GM21717 (cell line): Measurements from ENCODE around the gene TCF25.

Experiments
- ATAC-seq: cut with Tn5 transposase; IDR thresholded peaks from one replicate; pipeline ENCODE4 v1.9.1; 2021; ENCODE audit warnings: mild to moderate bottlenecking, moderate library complexity; ENCODE audit not compliant: unreplicated experiment

Gene TCF25

GRCh38 chr16:89844739-89845339 lies 28.6 kb upstream of the TCF25 start:
- ATAC-seq = no peak

GRCh38 chr16:89845417-89845816 lies 28.0 kb upstream of the TCF25 start:
- ATAC-seq = no peak

GRCh38 chr16:89847051-89847939 lies 26.1 kb upstream of the TCF25 start:
- ATAC-seq = no peak

- no peak for ATAC-seq
Observed at GRCh38 chr16:89847940-89848297, 25.5 kb upstream of the TCF25 start.

GRCh38 chr16:89848974-89849373 lies 24.4 kb upstream of the TCF25 start:
- ATAC-seq = no peak

- ATAC-seq = no peak
Observed at GRCh38 chr16:89853306-89853993, 19.9 kb upstream of the TCF25 start.

GRCh38 chr16:89855301-89855945 lies 18.0 kb upstream of the TCF25 start:
- ATAC-seq = no peak

- ATAC-seq = no peak
Observed at GRCh38 chr16:89855986-89856385, 17.4 kb upstream of the TCF25 start.

- no peak for ATAC-seq
Observed at GRCh38 chr16:89858973-89859614, 14.3 kb upstream of the TCF25 start.

GRCh38 chr16:89859615-89860007 lies 13.8 kb upstream of the TCF25 start:
- no peak for ATAC-seq

- no peak for ATAC-seq
Observed at GRCh38 chr16:89860747-89861304, 12.6 kb upstream of the TCF25 start.

GRCh38 chr16:89861648-89862047 lies 11.7 kb upstream of the TCF25 start:
- ATAC-seq = no peak

GRCh38 chr16:89862732-89863131 lies 10.7 kb upstream of the TCF25 start:
- no peak for ATAC-seq

- peak; percentile 63 for ATAC-seq
Observed at GRCh38 chr16:89863741-89864526, 9.5 kb upstream of the TCF25 start.

- no peak for ATAC-seq
Observed at GRCh38 chr16:89864527-89864820, 8.9 kb upstream of the TCF25 start.

- no peak for ATAC-seq
Observed at GRCh38 chr16:89867918-89868317, 5.5 kb upstream of the TCF25 start.

- ATAC-seq = no peak
Observed at GRCh38 chr16:89869911-89870310, 3.5 kb upstream of the TCF25 start.

GRCh38 chr16:89870440-89870839 lies 3.0 kb upstream of the TCF25 start:
- no peak for ATAC-seq

- no peak for ATAC-seq
Observed at GRCh38 chr16:89871895-89872294, 1.5 kb upstream of the TCF25 start.
